Measurements from ENCODE around the gene RABGEF1. TPM values are rescaled to one million over a fixed set of nuclear protein-coding genes. Genes with fewer than 3 reads are reported as not detected.

The RABGEF1 gene
- total and polyA plus RNA-seq, 2 experiments from 2014 or later, result 14.7 to 17.5 TPM

- H3K36me3 Mint-ChIP-seq (ENCODE audit: low read depth), result no peaks in the 10 kb centered on the region
- no peak for ATAC-seq
- H3K27me3 Mint-ChIP-seq (ENCODE audit: insufficient read depth, low read depth, poor library complexity), result peaks cover 9% of the 10 kb centered on the region
Observed at GRCh38 chr7:66839814-66840213, 99.3 kb downstream of the RABGEF1 start.

More at GRCh38 chr7:66839814-66840213, 99.3 kb downstream of the RABGEF1 start:
- Mint-ChIP-seq H3K4me1 (peaks cover 8% of the 10 kb centered on the region; the same call in 2 of the 3 replicates), H3K9me3 (peaks cover 9% of the 10 kb centered on the region; the same call in 2 of the 3 replicates), H3K4me3 (no peak overlapping the region), H3K27ac (no peak overlapping the region)
- no peaks in the 10 kb centered on the region for H3K36me3 ChIP-seq (ENCODE audit: insufficient read depth)
- H3K27ac ChIP-seq (ENCODE audit: low read depth), result no peak overlapping the region
- H3K9me2 ChIP-seq (ENCODE audit: insufficient read depth), result no peaks in the 10 kb centered on the region
- no peak overlapping the region for H3K4me3 ChIP-seq
- no peaks in the 10 kb centered on the region for H3K27me3 ChIP-seq (ENCODE audit: insufficient read depth)
- no peaks in the 10 kb centered on the region for H4K20me1 ChIP-seq (replicated peaks; ENCODE audit: insufficient read depth)
- 0 out of 2 replicates have a peak, but pooled peaks cover 5% of the 10 kb centered on the region for H3F3A ChIP-seq (replicated peaks; ENCODE audit: low read depth)
- H2AFZ ChIP-seq, result no peak overlapping the region
- no peaks in the 10 kb centered on the region for H3K79me2 ChIP-seq (replicated peaks; ENCODE audit: insufficient read depth)
- DNase-seq (ENCODE audit: low spot score), result no peak
- no peak overlapping the region for H3K4me2 ChIP-seq
- TF ChIP-seq ZNF462 (CRISPR knock-in tag; IDR thresholded peaks at IDR 0.05) (no peak), EZH2phosphoT487 (IDR thresholded peaks at IDR 0.05; ENCODE audit: unreplicated experiment) (no peak), EZH2 (IDR thresholded peaks at IDR 0.05; ENCODE audit: low read depth, unreplicated experiment) (no peak), NANOG (IDR thresholded peaks at IDR 0.05; ENCODE audit: borderline replicate concordance) (no peak), ETS1 (IDR thresholded peaks at IDR 0.05) (no peak), CTCF (conservative IDR thresholded peaks at IDR 0.05; ENCODE audit: low read depth in 2 of 2) (no peak), CREB1 (CRISPR knock-in tag; IDR thresholded peaks at IDR 0.05; ENCODE audit: low read depth) (no peak), REST (IDR thresholded peaks at IDR 0.05; ENCODE audit: unreplicated experiment) (no peak), STAT1 (IDR thresholded peaks at IDR 0.05; ENCODE audit: unreplicated experiment) (no peak), JUNB (IDR thresholded peaks at IDR 0.05; ENCODE audit: unreplicated experiment) (no peak), ZNF331 (CRISPR knock-in tag; IDR thresholded peaks at IDR 0.05; ENCODE audit: low read depth) (no peak), ZNF114 (CRISPR knock-in tag; IDR thresholded peaks at IDR 0.05) (no peak), POLR2AphosphoS5 (IDR thresholded peaks at IDR 0.05; ENCODE audit: low read depth) (no peak)
- no peaks in the 10 kb centered on the region for H3K4me1 ChIP-seq (ENCODE audit: insufficient read depth)
